Mesenchymal stem cell (in vitro differentiated cells and primary cell): ENCODE data around the gene PARP12.

Experiments used
- DNase-seq: peaks from one replicate; pipeline ENCODE4 v3.0.0-alpha.2; 2013
- H2AFZ ChIP-seq: one replicate; pipeline ENCODE4 v1.6.1; 2013; ENCODE audit warnings: low read depth, mild to moderate bottlenecking, control low read depth, inconsistent platforms, low read length, moderate library complexity
- H2AK5ac ChIP-seq: 2 replicates; pipeline ENCODE4 v1.6.1; 2013; ENCODE audit warnings: low read length, moderate library complexity, mild to moderate bottlenecking, inconsistent platforms; ENCODE audit not compliant: severe bottlenecking
- H2BK120ac ChIP-seq: one replicate; pipeline ENCODE4 v1.6.1; 2013; ENCODE audit warnings: low read depth, mild to moderate bottlenecking, inconsistent platforms, low read length, moderate library complexity
- H2BK12ac ChIP-seq, 2 experiments: one replicate each; pipeline ENCODE4 v1.6.1; 2013; ENCODE audit warnings: inconsistent platforms in 2 of 2, low read length in 2 of 2, mild to moderate bottlenecking in 2 of 2, moderate library complexity in 2 of 2, control low read depth in 1 of 2
- H2BK15ac ChIP-seq: one replicate; pipeline ENCODE4 v1.6.1; 2013; ENCODE audit warnings: mild to moderate bottlenecking, low read depth, inconsistent platforms; ENCODE audit not compliant: poor library complexity, severe bottlenecking
- H2BK5ac ChIP-seq: 2 replicates; pipeline ENCODE4 v1.6.1; 2013; ENCODE audit warnings: low read depth, mild to moderate bottlenecking, low read length, control low read depth, inconsistent platforms; ENCODE audit not compliant: poor library complexity, severe bottlenecking
- H3K14ac ChIP-seq, 2 experiments: one replicate each; pipeline ENCODE4 v1.6.1; 2013; ENCODE audit warnings: inconsistent platforms in 2 of 2, low read length in 2 of 2, control low read depth in 1 of 2, mild to moderate bottlenecking in 1 of 2, moderate library complexity in 1 of 2
- H3K18ac ChIP-seq, 2 experiments: one replicate each; pipeline ENCODE4 v1.6.1; 2013; ENCODE audit warnings: inconsistent platforms in 2 of 2, low read length in 2 of 2, control low read depth in 1 of 2, low read depth in 1 of 2, mild to moderate bottlenecking in 1 of 2
- H3K23ac ChIP-seq, 2 experiments: one replicate each; pipeline ENCODE4 v1.6.1; 2013; ENCODE audit warnings: inconsistent platforms in 2 of 2, low read length in 2 of 2, mild to moderate bottlenecking in 2 of 2, moderate library complexity in 2 of 2, control low read depth in 1 of 2
- H3K27ac ChIP-seq: 2 replicates; pipeline ENCODE4 v1.5.1; 2013; ENCODE audit warnings: mild to moderate bottlenecking, moderate library complexity, low read length, control low read depth, inconsistent platforms; ENCODE audit not compliant: poor library complexity, severe bottlenecking
- H3K27me3 ChIP-seq, 2 experiments: 2 replicates each; pipeline versions ENCODE4 v1.6.1 to v1.7.0; 2013; ENCODE audit warnings: low read length in 2 of 2, mild to moderate bottlenecking in 2 of 2, moderate library complexity in 2 of 2, control low read depth in 1 of 2, inconsistent platforms in 1 of 2; ENCODE audit not compliant: control insufficient read depth in 1 of 2, insufficient read depth in 1 of 2
- H3K36me3 ChIP-seq, 2 experiments: 2 replicates each; pipeline versions ENCODE4 v1.6.1 to v1.7.0; 2013; ENCODE audit warnings: low read length in 2 of 2, control low read depth in 1 of 2, inconsistent platforms in 1 of 2, low read depth in 1 of 2, mild to moderate bottlenecking in 1 of 2; ENCODE audit not compliant: insufficient read depth in 2 of 2, control insufficient read depth in 1 of 2
- H3K4ac ChIP-seq, 2 experiments: one replicate each; pipeline ENCODE4 v1.6.1; 2013; ENCODE audit warnings: inconsistent platforms in 2 of 2, low read length in 2 of 2, mild to moderate bottlenecking in 2 of 2, moderate library complexity in 2 of 2, control low read depth in 1 of 2, low read depth in 1 of 2
- H3K4me1 ChIP-seq: 2 replicates; pipeline ENCODE4 v1.6.1; 2013; ENCODE audit warnings: low read depth, low read length, control low read depth; ENCODE audit not compliant: control insufficient read depth, insufficient read depth
- H3K4me2 ChIP-seq: 2 replicates; pipeline ENCODE4 v1.6.1; 2013; ENCODE audit warnings: low read length, mild to moderate bottlenecking, inconsistent platforms; ENCODE audit not compliant: poor library complexity, severe bottlenecking
- H3K4me3 ChIP-seq, 2 experiments: 2 replicates each; pipeline versions ENCODE4 v1.5.1 to v1.7.0; 2013; ENCODE audit warnings: low read length in 2 of 2, mild to moderate bottlenecking in 2 of 2, control low read depth in 1 of 2, low read depth in 1 of 2; ENCODE audit not compliant: insufficient read depth in 1 of 2
- H3K79me1 ChIP-seq: replicated peaks from 2 replicates; pipeline ENCODE4 v1.6.1; 2013; ENCODE audit warnings: mild to moderate bottlenecking, control low read depth, low read length, inconsistent platforms; ENCODE audit not compliant: poor library complexity, severe bottlenecking
- H3K9ac ChIP-seq: 2 replicates; pipeline ENCODE4 v1.7.0; 2013; ENCODE audit warnings: mild to moderate bottlenecking, low read length, moderate library complexity
- H3K9me3 ChIP-seq: 2 replicates; pipeline ENCODE4 v1.7.0; 2013; ENCODE audit warnings: mild to moderate bottlenecking, low read length; ENCODE audit not compliant: control insufficient read depth
- H4K8ac ChIP-seq: one replicate; pipeline ENCODE4 v1.6.1; 2013; ENCODE audit warnings: inconsistent platforms, mild to moderate bottlenecking, low read length, moderate library complexity
- H4K91ac ChIP-seq: one replicate; pipeline ENCODE4 v1.6.1; 2013; ENCODE audit warnings: mild to moderate bottlenecking, low read length, inconsistent platforms
- WGBS: methylation state at CpG from one replicate; pipeline ENCODE4 v1.1.7; 2013; ENCODE audit warnings: mixed read lengths; 5-methylcytosine and 5-hydroxymethylcytosine counted together

PARP12 gene

GRCh38 chr7:139990571-139991268 lies 72.0 kb downstream of the PARP12 start:
- peak overlapping the region; percentile 91 for H2BK15ac ChIP-seq
- no peak overlapping the region for H2AK5ac ChIP-seq
- H3K27me3 ChIP-seq = peaks cover 0 to 13% of the 10 kb centered on the region in 2 experiments
- H3K36me3 ChIP-seq = peaks cover 0 to 2% of the 10 kb centered on the region in 2 experiments
- no peak overlapping the region for H2AFZ ChIP-seq
- no peak overlapping the region for H3K9ac ChIP-seq
- H3K4me3 ChIP-seq = no peak overlapping the region
- H4K8ac ChIP-seq = no peak overlapping the region
- no peaks in the 10 kb centered on the region for H3K79me1 ChIP-seq
- H3K14ac ChIP-seq = peak overlapping the region in 1 of 2 experiments; percentile 91
- H4K91ac ChIP-seq = peak overlapping the region; percentile 37
- H2BK120ac ChIP-seq = no peak overlapping the region
- peak overlapping the region in 1 of 2 experiments; percentile 47 for H2BK12ac ChIP-seq
- no peak overlapping the region for H2BK5ac ChIP-seq
- peaks cover 13% of the 10 kb centered on the region for H3K4me1 ChIP-seq
- no peak overlapping the region for H3K18ac ChIP-seq
- no peaks in the 10 kb centered on the region for H3K9me3 ChIP-seq
- H3K27ac ChIP-seq = no peak overlapping the region
- H3K4me2 ChIP-seq = no peak overlapping the region
- no peak overlapping the region for H3K4ac ChIP-seq
- no peak for DNase-seq
- WGBS = 93% methylated on average over 22 of the region's 22 CpGs
- peak overlapping the region in 1 of 2 experiments; percentile 36 for H3K23ac ChIP-seq

GRCh38 chr7:139990142-139990535 lies 72.6 kb downstream of the PARP12 start:
- WGBS = 90% methylated on average over 10 of the region's 10 CpGs

GRCh38 chr7:139989366-139990141 lies 73.2 kb downstream of the PARP12 start:
- 92% methylated on average over 12 of the region's 12 CpGs for WGBS
- H3K36me3 ChIP-seq = peaks cover 0 to 3% of the 10 kb centered on the region in 2 experiments

More at GRCh38 chr7:139990142-139990535, 72.6 kb downstream of the PARP12 start:
- Histone ChIP-seq H2BK12ac (peak overlapping the region in 1 of 2 experiments; percentile 90), H3K9me3 (no peaks in the 10 kb centered on the region), H3K4me1 (peaks cover 13% of the 10 kb centered on the region), H3K36me3 (peaks cover 0 to 3% of the 10 kb centered on the region in 2 experiments), H2BK15ac (peak overlapping the region; percentile 91), H4K91ac (no peak overlapping the region), H3K4ac (no peak overlapping the region), H3K27ac (no peak overlapping the region), H2AFZ (no peak overlapping the region), H3K14ac (no peak overlapping the region), H3K23ac (peak overlapping the region in 1 of 2 experiments; percentile 36), H3K4me2 (no peak overlapping the region), H4K8ac (no peak overlapping the region), H3K9ac (no peak overlapping the region), H2BK120ac (no peak overlapping the region), H2BK5ac (no peak overlapping the region), H2AK5ac (no peak overlapping the region), H3K4me3 (no peak overlapping the region), H3K18ac (peak overlapping the region in 1 of 2 experiments; percentile 42), H3K79me1 (no peaks in the 10 kb centered on the region), H3K27me3 (peaks cover 0 to 16% of the 10 kb centered on the region in 2 experiments)
- DNase-seq = no peak

More at GRCh38 chr7:139989366-139990141, 73.2 kb downstream of the PARP12 start:
- Histone ChIP-seq H4K91ac (peak overlapping the region; percentile 34), H4K8ac (no peak overlapping the region), H3K4ac (peak overlapping the region in 1 of 2 experiments; percentile 30), H2AK5ac (no peak overlapping the region), H3K27ac (no peak overlapping the region), H3K14ac (peak overlapping the region in 1 of 2 experiments; percentile 51), H2BK5ac (no peak overlapping the region), H3K27me3 (peaks cover 0 to 19% of the 10 kb centered on the region in 2 experiments), H2AFZ (no peak overlapping the region), H2BK15ac (no peak overlapping the region), H2BK12ac (peak overlapping the region; percentile 14 to 90), H3K18ac (peak overlapping the region in 1 of 2 experiments; percentile 42), H3K4me1 (peaks cover 13% of the 10 kb centered on the region), H3K9me3 (no peaks in the 10 kb centered on the region), H3K9ac (no peak overlapping the region), H3K4me2 (no peak overlapping the region), H3K4me3 (no peak overlapping the region), H2BK120ac (no peak overlapping the region), H3K23ac (peak overlapping the region in 1 of 2 experiments; percentile 18), H3K79me1 (no peaks in the 10 kb centered on the region)
- no peak for DNase-seq
